Small intestine (tissue), 7 donors: ENCODE measurements around the gene SELENOT. TPM values are rescaled to one million over a fixed set of nuclear protein-coding genes. Genes with fewer than 3 reads are reported as not detected.
A peak's percentile ranks its signal among the peaks of the same experiment; 100 is the strongest.

ENCODE experiments used
- DNase-seq, 2 donors: peaks; one replicate each; pipeline versions ENCODE4 v3.0.0 to v3.0.0-alpha.2; 2013
- FAIRE-seq: peaks from 2 replicates; lab custom pipeline; 2012; peaks lifted over from hg19 to GRCh38; lab: Jason Lieb, UNC
- H3K27ac ChIP-seq, 3 donors: one replicate each; pipeline ENCODE4 v1.5.1; 2013; ENCODE audit warnings: low read length in 2 of 3, mild to moderate bottlenecking in 2 of 3, control low read depth in 1 of 3, inconsistent platforms in 1 of 3, low read depth in 1 of 3, moderate library complexity in 1 of 3
- H3K27me3 ChIP-seq, 3 donors: one replicate each; pipeline ENCODE4 v1.6.1; 2013; ENCODE audit warnings: low read length in 3 of 3, inconsistent platforms in 1 of 3; ENCODE audit not compliant: control insufficient read depth in 3 of 3, insufficient read depth in 3 of 3
- H3K36me3 ChIP-seq, 3 donors: one replicate each; pipeline ENCODE4 v1.6.1; 2013; ENCODE audit warnings: low read length in 3 of 3, inconsistent platforms in 1 of 3, low read depth in 1 of 3, mild to moderate bottlenecking in 1 of 3, moderate library complexity in 1 of 3; ENCODE audit not compliant: control insufficient read depth in 3 of 3, insufficient read depth in 2 of 3
- H3K4me1 ChIP-seq, 3 donors: one replicate each; pipeline ENCODE4 v1.6.1; 2013; ENCODE audit warnings: low read length in 2 of 3, inconsistent platforms in 1 of 3, low read depth in 1 of 3, mild to moderate bottlenecking in 1 of 3, moderate library complexity in 1 of 3; ENCODE audit not compliant: control insufficient read depth in 3 of 3, insufficient read depth in 2 of 3
- H3K4me3 ChIP-seq, 3 donors: one replicate each; pipeline ENCODE4 v1.5.1; 2013; ENCODE audit warnings: low read length in 3 of 3, control low read depth in 1 of 3, inconsistent platforms in 1 of 3, low read depth in 1 of 3, mild to moderate bottlenecking in 1 of 3, moderate library complexity in 1 of 3
- H3K9me3 ChIP-seq, 2 donors: one replicate each; pipeline ENCODE4 v1.6.1; 2013; ENCODE audit warnings: low read depth in 1 of 2, low read length in 1 of 2; ENCODE audit not compliant: control insufficient read depth in 2 of 2, insufficient read depth in 1 of 2
- whole genome bisulfite sequencing, 3 donors: extraction: QIAGEN DNeasy Blood & Tissue Kit; methylation state at CpG; one replicate each; pipeline ENCODE4 v1.1.7; 2013; 5-methylcytosine and 5-hydroxymethylcytosine counted together
- polyA plus RNA-seq, 4 donors: library from polyadenylated mRNA; stranded (reverse) in 3 of 4; unstranded in 1 of 4; fragments of 200-250 nt in 3 of 4; fragments of 120-200 nt in 1 of 4; gene quantifications; one replicate each; pipeline versions ENCODE4 v1.2.1 to v1.2.3, GENCODE V29; 2013
- donor health status: healthy with polysubstance abuse.
- donor health status: control.
- donor health status: control.
- donor health status: Bipolar disorder and iron deficiency.
- donor health status: healthy.

Gene SELENOT
- polyA plus RNA-seq, 4 donors = 41.6 to 86.3 (median 75.9) TPM

DNA sequence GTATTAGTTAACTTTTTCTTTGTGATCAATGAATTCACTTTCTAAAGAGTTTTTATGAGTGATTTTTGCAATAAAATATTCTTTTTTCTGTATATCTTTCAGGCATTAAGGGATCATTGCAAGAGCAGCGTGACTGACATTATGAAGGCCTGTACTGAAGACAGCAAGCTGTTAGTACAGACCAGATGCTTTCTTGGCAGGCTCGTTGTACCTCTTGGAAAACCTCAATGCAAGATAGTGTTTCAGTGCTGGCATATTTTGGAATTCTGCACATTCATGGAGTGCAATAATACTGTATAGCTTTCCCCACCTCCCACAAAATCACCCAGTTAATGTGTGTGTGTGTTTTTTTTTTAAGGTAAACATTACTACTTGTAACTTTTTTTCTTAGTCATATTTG is 24.4 kb downstream of the SELENOT start:
- FAIRE-seq = no peak
- DNase-seq = no peak
- Histone ChIP-seq H3K9me3 (no peaks in the 10 kb centered on the region), H3K36me3 (peaks cover 6 to 10% (median 8%) of the 10 kb centered on the region in 3 donors), H3K27me3 (no peaks in the 10 kb centered on the region), H3K4me1 (no peaks in the 10 kb centered on the region), H3K27ac (no peak overlapping the region), H3K4me3 (no peak overlapping the region)
- 76 to 96% (median 89%) methylated on average over 2 of the region's 2 CpGs for WGBS, 3 donors

DNA sequence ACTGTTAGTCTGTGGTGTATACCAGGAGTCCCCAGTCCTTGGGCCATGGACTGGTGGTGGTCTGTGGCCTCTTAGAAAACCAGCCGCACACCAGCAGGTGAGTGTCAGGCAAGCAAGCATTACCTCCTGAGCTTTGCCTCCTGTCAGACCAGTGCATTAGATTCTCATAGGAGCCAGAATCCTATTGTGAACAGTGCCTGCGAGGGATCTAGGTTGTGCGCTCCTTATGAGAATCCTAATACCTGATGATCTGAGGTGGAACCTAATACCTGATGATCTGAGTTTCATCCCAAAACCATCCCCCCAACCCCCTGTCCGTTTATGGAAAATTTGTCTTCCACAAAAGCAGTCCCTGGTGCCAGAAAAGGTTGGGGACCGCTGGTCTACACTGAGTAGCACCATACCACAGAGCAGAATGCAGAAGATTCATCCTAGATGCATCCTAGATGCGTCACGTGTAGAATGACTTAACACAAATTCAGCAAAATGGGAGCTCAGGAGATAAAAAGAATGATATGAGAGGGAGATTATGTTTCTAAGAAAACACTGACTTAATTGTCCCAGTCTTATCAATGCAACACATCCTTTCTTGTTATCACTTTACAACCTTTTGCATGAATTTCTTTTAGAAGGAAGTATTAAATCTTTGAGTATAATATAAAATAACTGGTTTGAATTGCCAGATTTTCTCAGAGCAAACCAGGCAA is 28.5 kb downstream of the SELENOT start:
- no peak for DNase-seq
- Histone ChIP-seq H3K9me3 (no peaks in the 10 kb centered on the region), H3K27me3 (no peaks in the 10 kb centered on the region), H3K27ac (no peak overlapping the region), H3K4me1 (no peaks in the 10 kb centered on the region), H3K4me3 (no peak overlapping the region), H3K36me3 (peaks cover 2 to 5% (median 5%) of the 10 kb centered on the region in 3 donors)
- no peak for FAIRE-seq
- 90 to 93% (median 92%) methylated on average over 7 of the region's 7 CpGs for WGBS, 3 donors

DNA sequence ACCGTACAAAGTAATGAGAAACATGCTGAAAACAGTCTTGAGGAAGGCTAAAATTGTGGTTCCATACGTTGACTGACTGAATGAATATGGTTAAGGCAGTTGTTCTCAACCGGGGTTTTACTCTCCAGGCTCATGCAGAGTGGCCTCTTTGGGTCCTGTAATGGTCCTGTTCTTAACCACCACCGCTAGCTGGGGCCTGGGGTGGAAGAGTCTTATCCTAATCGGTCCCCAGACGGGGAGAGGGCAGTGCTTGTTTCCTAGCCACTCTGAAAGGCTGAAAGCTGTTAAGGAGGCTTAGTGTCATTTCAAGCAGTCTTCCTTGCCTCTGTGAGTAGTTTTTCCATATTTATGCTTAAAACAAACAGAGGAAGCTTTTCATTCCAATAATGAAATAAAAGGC is 32.0 kb downstream of the SELENOT start:
- WGBS, 3 donors = 67 to 71% (median 68%) methylated on average over 6 of the region's 6 CpGs
- no peaks in the 10 kb centered on the region for H3K27me3 ChIP-seq
- FAIRE-seq = no peak
- no peaks in the 10 kb centered on the region for H3K9me3 ChIP-seq
- no peaks in the 10 kb centered on the region for H3K4me1 ChIP-seq
- H3K27ac ChIP-seq = peak overlapping the region in 2 of 3 donors; percentile 5 to 59
- no peak overlapping the region for H3K4me3 ChIP-seq
- DNase-seq = peak in 1 of 2 donors; percentile 11
- H3K36me3 ChIP-seq = peaks cover 0 to 5% (median 3%) of the 10 kb centered on the region in 3 donors

DNA sequence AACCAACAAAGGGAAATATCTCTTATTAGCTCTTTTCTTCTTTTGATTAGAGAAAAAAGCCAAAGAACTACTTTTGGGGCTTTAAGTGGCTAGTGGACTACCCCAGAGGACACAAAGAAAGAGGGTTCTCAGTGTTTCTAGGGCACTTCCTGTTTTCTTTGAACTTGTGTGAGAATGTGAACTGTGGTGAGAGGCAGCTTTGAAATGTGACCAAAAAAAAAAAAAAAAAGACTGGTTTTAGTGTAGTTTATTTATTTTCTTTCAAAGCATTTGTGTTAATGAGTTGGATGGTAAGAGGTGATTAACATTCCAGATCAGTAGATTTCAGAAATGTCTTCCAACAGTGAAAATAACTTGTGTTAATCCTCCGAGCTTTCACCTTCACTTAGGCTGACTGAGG is 32.4 kb downstream of the SELENOT start:
- no peak overlapping the region for H3K4me3 ChIP-seq
- no peaks in the 10 kb centered on the region for H3K27me3 ChIP-seq
- FAIRE-seq (no peak), DNase-seq (peak in 1 of 2 donors; percentile 65)
- no peaks in the 10 kb centered on the region for H3K9me3 ChIP-seq
- H3K27ac ChIP-seq = peak overlapping the region in 1 of 3 donors; percentile 5
- peaks cover 0 to 5% (median 1%) of the 10 kb centered on the region in 3 donors for H3K36me3 ChIP-seq
- 64 to 83% (median 71%) methylated on average over 1 of the region's 1 CpG for WGBS, 3 donors
- no peaks in the 10 kb centered on the region for H3K4me1 ChIP-seq

DNA sequence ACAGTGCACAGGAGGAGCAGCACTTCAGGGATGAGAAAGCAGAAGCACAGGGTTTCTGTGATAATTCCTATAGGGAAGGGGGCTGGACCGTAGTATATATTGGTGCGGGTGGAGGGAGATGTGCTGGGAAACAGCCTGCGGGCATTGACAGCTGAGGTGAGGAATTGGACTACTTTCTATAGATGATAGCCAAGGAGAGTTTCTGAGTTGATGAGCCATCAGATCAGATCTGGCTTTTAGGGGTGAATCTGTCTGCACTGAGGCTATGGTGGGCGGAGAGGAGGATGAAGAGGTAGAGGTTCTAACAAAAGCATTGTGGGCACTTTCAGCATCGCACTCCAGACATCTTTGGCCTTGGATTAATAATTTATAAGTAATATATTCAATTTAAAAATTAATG is 33.1 kb downstream of the SELENOT start:
- peaks cover 0 to 3% (median 0%) of the 10 kb centered on the region in 3 donors for H3K36me3 ChIP-seq
- H3K9me3 ChIP-seq = no peaks in the 10 kb centered on the region
- FAIRE-seq (no peak), DNase-seq (no peak)
- 92 to 95% (median 94%) methylated on average over 5 of the region's 5 CpGs for WGBS, 3 donors
- H3K4me3 ChIP-seq = no peak overlapping the region
- peak overlapping the region in 1 of 3 donors; percentile 13 for H3K27ac ChIP-seq
- no peaks in the 10 kb centered on the region for H3K27me3 ChIP-seq
- H3K4me1 ChIP-seq = no peaks in the 10 kb centered on the region

DNA sequence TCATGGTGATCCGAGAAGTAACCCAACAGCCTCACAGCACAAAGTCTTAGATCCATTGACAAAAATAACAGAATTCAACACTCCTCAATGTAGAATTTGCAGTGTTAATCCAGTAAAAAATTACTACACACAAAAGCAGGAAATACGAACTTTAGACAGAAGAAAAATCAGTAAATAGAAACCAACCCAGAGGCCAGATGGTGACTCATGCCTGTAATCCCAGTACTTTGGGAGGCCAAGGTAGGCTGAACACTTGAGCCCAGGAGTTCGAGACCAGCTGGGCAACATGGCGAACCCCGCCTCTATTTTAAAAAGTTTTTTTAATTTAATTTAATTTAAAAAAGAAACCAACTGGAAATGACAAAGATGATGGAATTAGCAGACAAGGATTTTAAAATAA is 36.1 kb downstream of the SELENOT start:
- Histone ChIP-seq H3K9me3 (no peaks in the 10 kb centered on the region), H3K27ac (no peak overlapping the region)
- 66 to 77% (median 71%) methylated on average over 5 of the region's 5 CpGs for WGBS, 3 donors

DNA sequence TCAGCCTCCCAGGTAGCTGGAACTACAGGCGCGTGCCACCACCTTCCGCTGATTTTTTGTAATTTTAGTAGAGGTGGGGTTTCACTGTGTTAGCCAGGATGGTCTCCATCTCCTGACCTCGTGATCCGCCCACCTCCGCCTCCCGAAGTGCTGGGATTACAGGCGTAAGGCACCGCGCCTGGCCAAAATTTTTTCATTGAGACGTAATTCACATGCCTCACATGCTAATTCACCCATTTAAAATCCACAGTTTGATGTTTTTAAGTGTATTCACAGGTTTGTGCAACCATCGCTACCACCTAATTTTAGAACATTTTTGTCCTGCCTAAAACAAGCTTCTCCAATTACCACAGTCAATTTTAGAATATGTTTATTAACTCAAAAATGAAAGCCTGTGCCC is 37.1 kb downstream of the SELENOT start:
- no peaks in the 10 kb centered on the region for H3K36me3 ChIP-seq
- no peak overlapping the region for H3K27ac ChIP-seq
- no peak overlapping the region for H3K4me3 ChIP-seq
- WGBS, 3 donors = 93 to 97% (median 94%) methylated on average over 12 of the region's 12 CpGs
- no peaks in the 10 kb centered on the region for H3K27me3 ChIP-seq
- DNase-seq = no peak
- no peaks in the 10 kb centered on the region for H3K9me3 ChIP-seq
- no peaks in the 10 kb centered on the region for H3K4me1 ChIP-seq
- no peak for FAIRE-seq

More for the DNA sequence above, 36.1 kb downstream of the SELENOT start:
- no peaks in the 10 kb centered on the region for H3K4me1 ChIP-seq
- FAIRE-seq (no peak), DNase-seq (peak in 1 of 2 donors; percentile 3)
- H3K4me3 ChIP-seq = no peak overlapping the region
- no peaks in the 10 kb centered on the region for H3K27me3 ChIP-seq
- no peaks in the 10 kb centered on the region for H3K36me3 ChIP-seq

DNA sequence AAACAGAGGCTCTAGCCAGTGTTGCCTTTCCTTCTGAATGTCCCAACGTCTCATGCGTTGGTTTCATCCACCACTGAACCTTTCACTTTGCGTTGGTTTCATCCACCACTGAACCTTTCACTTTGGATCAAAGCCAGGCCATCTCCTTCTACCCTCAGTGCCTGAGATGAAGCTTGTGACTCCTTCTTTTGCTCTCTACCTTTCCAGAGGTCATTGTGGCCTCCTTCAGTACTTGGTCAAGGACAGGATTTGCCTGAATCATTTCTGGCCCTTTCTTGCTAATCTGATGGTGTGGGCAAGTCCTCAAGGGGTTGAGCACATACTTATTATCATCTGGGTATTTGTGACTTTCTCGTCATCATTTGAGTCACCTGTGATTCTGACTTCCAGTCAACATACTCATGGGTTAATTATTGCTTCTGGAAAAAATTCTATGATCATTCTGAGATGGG is 50.0 kb downstream of the SELENOT start:
- Histone ChIP-seq H3K27me3 (no peaks in the 10 kb centered on the region), H3K36me3 (no peaks in the 10 kb centered on the region), H3K9me3 (no peaks in the 10 kb centered on the region), H3K4me3 (no peak overlapping the region), H3K4me1 (no peaks in the 10 kb centered on the region), H3K27ac (no peak overlapping the region)
- FAIRE-seq (no peak), DNase-seq (no peak)
- whole genome bisulfite sequencing, 3 donors = 63 to 85% (median 70%) methylated on average over 4 of the region's 4 CpGs
